Superior temporal gyrus (tissue), 1 donor: ENCODE results near the gene SMIM20.
A peak's percentile ranks its signal among the peaks of the same experiment; 100 is the strongest.
"Not testable (repeated sequence)": the region's sequence is repeated elsewhere in the genome, so short reads cannot be mapped to it uniquely, and the experiment has no call there.

Source experiments
- DNase-seq: peaks from one replicate; pipeline ENCODE4 v3.0.0-alpha.2; 2016; ENCODE audit errors: extremely low spot score

The SMIM20 gene

DNA sequence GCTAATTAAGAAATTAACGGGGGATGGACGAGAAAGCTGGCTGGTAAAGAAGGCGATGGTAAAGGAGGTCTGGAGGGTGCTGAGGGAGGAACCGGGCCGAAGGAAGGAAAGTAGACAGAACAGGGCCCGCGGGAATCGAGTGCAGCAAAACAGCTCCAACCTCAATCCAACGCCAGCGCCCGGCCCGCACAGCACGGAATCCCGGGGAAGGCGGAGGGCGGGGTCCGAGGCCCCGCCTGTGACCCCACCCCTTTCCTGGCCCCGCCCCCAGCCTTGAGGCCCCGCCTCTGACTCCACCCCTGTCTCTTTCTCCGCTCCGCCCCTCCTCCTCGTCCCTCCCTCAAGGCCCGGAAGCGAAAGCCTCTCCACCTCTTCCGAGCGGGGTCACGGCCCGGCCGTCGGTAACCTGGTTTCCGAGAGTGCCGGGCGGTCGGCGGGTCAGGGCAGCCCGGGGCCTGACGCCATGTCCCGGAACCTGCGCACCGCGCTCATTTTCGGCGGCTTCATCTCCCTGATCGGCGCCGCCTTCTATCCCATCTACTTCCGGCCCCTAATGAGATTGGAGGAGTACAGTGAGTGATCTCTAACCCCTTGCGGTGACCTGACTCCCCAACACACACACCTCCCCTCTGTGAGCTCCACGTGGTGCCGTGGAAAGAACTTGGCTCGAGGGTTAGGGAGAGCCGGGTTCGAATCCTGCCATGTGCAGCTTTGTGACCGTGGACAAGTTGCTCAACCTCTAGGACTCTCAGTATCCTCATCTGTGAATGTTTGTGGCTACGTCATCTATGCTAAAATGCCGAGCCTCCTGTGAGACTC is at the start of gene SMIM20:
SMIM20 (plus strand) TSS at position 370 of the 819 bp plus-strand sequence; CDS start at position 464, 94 bp downstream.
- DNase-seq: peak; percentile 90

GRCh38 chr4:25865586-25865985 is 48.4 kb upstream of the SMIM20 start:
- no peak for DNase-seq

- not testable (repeated sequence) for DNase-seq
Observed at GRCh38 chr4:25866401-25866800, 47.6 kb upstream of the SMIM20 start.

GRCh38 chr4:25867781-25868294 is 46.2 kb upstream of the SMIM20 start:
- no peak for DNase-seq

DNA sequence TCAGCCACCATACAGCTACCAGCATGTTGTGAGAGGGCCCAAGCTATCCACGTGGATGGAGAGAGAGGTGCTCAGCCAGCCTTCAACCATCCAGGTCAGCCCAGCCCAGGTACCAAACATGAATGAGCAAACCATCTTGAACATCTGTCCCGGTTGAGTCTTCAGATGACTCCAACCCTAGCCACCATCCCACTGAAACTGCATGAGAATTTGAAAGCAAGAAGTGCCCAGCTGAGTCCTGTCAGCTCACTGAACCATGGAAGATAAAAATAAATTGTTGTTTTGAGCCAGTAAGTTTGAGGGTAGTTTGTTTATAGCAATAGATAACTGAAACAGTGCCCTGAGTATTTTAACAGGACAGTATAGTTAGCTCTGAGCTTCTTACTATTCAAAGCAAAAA is 43.9 kb upstream of the SMIM20 start:
- no peak for DNase-seq

DNA sequence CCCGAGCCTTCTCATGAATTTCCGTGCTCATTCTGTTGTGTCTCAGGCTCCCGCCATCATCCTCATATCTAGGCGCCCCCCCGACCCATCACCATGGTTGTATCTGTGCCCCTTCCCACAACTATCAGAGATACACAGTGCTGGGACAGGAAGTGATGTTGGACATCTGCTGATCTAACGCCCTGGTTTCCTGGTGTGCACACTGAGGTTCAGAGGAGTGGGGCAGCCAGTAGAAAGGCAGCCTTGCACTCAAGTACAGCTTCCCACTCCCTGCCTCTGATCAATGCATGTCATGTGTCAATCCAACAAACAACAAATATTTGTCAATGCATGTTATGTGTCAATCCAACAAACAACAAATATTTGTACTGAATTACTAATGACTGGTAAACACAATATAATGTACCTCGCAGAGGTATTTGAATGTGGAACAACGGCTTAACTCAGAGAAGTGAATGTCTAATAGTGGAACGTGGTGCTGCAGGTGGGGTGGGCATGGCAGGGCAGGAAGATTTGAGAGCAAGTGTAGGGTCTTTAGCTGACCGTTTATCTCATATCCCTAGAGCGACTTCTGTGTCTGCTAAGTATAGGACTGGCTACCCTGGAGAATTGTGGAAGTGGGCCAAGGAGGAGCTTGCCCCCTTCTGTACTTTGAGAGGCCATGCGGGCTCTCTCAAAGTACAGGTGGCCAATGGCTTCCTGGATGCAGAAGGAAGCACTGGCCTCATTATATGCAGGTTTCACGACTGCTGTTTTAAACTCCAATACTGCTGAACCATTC is 41.0 kb upstream of the SMIM20 start:
- no peak for DNase-seq

DNA sequence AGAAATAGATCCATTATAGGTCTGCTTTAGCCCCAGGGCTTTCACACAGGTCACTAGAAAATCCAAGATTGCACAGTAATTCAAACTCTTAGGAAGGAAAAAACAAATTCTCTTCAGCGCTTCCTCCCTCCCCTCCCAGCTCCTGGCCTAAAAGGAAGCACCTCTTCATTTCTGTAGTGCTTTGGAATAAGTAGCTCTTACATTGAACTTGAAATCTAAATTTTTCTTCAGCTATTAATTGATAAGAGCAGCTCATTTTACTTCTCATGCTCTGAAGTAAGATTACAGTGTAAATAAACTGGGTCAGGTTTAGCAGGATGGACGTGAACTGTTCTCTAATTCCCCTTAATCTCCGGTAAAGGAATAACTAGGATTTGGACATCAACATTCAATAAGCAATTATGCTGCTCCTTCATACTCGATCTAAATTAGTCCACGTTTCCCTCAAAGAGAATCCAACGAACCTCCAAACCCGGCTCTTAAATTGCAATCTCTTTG is 40.3 kb upstream of the SMIM20 start:
- DNase-seq: no peak

- DNase-seq: no peak
Observed at GRCh38 chr4:25874655-25875054, 39.4 kb upstream of the SMIM20 start.

- no peak for DNase-seq
Observed at GRCh38 chr4:25875281-25875745, 38.7 kb upstream of the SMIM20 start.

GRCh38 chr4:25878676-25879075 is 35.3 kb upstream of the SMIM20 start:
- no peak for DNase-seq

DNA sequence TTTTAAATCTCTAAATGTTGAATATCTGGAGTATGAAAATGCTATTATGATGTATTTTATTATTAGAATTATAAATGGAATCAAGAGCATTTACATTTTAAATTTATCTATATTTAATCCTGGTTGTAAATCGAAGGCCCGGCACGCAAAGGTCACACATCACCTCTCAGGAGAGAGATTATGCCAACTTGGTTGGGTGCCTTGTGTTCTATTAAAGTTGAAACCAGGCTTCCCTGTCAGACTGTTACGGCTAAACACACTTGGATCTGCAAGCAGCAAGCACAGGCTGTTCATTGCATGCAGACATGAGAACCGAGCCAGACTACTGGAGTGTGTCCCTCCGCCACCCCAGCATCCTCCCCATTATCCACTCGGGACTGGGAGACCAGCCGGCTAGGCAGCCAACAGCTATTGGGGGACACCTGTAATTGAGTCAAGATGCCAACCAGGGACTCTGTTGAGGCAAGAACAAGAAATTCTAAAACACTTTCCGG is 34.9 kb upstream of the SMIM20 start:
- no peak for DNase-seq

DNA sequence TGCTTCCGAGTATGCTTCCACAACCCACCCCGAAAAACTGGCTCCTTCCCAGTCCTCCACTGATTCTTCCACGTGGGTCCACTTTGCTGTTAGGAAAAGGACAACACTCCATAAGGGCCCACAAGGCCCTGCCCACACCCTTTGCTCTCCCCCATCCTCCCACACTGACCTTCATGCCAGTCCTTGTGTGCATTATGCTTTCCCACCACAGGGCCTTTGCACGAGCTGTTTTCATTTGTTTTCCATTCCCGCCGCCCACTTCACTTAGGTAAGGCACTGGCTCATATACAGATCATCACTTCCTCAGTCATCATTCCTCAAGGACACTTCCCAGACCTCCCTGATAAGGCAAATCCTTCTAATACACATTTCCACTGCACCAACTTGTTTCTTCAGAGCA is 34.4 kb upstream of the SMIM20 start:
- no peak for DNase-seq

- DNase-seq: no peak
Observed at GRCh38 chr4:25879991-25880651, 33.9 kb upstream of the SMIM20 start.

- DNase-seq: no peak
Observed at GRCh38 chr4:25881193-25881592, 32.8 kb upstream of the SMIM20 start.

GRCh38 chr4:25882226-25882625 is 31.8 kb upstream of the SMIM20 start:
- no peak for DNase-seq

DNA sequence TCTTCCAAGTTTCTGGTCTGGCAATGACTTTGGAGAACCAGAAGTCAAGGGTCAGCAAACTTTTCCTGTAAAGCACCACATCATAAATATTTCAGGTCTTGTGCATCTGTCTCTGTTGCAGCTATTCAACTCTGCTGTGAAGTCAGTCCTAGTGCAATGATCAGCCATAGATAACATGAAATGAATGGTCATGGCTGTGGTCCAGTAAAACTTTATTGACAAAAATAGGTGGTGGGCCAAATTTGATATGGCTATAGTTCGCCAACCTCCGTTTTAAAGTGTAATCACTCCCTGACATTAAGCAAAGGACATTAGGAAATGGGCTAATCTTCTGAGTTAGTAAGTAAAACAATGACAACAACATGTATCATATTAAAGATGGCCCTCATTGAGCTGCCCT is 30.5 kb upstream of the SMIM20 start:
- DNase-seq: no peak

GRCh38 chr4:25884031-25884782 is 29.8 kb upstream of the SMIM20 start:
- DNase-seq: no peak

- DNase-seq: no peak
Observed at GRCh38 chr4:25888781-25889180, 25.2 kb upstream of the SMIM20 start.

DNA sequence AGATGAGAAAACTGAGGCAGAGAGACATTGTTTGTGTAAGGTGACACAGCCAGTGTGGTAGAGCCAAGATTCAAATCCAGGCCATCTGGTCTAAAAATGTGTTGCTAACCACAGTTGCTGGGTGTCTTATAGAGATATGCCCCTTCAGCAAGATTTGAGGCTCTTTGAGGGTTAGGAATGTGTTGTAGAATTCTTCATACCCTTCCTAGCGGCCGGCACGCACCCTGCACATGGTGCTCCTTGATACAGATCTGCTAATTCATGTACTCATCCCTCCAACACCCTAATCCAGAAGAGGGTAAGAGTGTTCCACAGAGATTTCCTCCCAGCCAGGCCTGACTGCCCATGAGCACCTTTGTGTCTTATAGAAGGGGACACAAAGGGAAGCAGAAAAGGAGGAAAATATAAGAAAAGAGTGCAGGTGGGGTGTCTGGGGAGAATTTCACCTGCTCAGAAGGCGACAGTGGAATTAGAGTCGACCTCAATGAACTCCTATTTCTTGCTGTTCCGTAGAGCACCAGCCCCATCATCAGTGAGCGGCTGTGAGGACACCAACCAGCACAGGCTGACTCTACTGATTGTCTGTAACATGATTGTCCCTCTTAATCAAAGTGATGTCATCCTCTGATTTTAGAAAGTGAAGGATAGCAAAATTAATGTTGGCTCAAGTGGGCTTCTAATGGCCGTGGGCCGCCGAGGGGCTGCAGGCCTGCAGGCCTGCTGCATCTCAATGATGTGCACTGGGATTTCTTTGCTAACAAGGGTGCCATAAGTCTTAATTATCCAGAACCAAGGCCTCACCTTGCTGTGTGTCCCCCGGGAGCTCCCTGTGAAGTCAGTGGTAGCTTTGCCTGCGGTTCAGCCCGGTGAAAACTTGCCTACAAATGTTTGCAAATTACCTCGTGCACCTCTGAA is 24.2 kb upstream of the SMIM20 start:
- no peak for DNase-seq
